Loucy (cell line): ENCODE data around the gene GNA12.
A peak's percentile ranks its signal among the peaks of the same experiment; 100 is the strongest.

ENCODE experiments used
- H2AFZ ChIP-seq: fragments of 200-600 bp; sonication (generic); 2 replicates; pipeline ENCODE4 v1.6.0; 2016; ENCODE audit warnings: antibody characterized with exemption, mild to moderate bottlenecking, low read length, moderate library complexity
- H3F3A ChIP-seq: fragments of 200-600 bp; 2 replicates; pipeline ENCODE4 v1.6.0; 2016; ENCODE audit warnings: antibody characterized with exemption, low read depth, mild to moderate bottlenecking
- H3K27me3 ChIP-seq: fragments of 200-600 bp; sonication (generic); 2 replicates; pipeline ENCODE4 v1.6.1; 2014; ENCODE audit warnings: low read length, mild to moderate bottlenecking; ENCODE audit not compliant: insufficient read depth, poor library complexity, severe bottlenecking
- H3K36me3 ChIP-seq: fragments of 200-600 bp; sonication (generic); 2 replicates; pipeline ENCODE4 v1.6.1; 2016; ENCODE audit warnings: low read length; ENCODE audit not compliant: insufficient read depth
- H3K4me1 ChIP-seq: fragments of 200-600 bp; sonication (generic); 2 replicates; pipeline ENCODE4 v1.5.1; 2014; ENCODE audit warnings: low read length, mild to moderate bottlenecking; ENCODE audit not compliant: insufficient read depth, poor library complexity, severe bottlenecking
- H3K4me2 ChIP-seq: fragments of 200-600 bp; sonication (generic); 2 replicates; pipeline ENCODE4 v1.6.0; 2014; ENCODE audit warnings: antibody characterized with exemption, low read length, low read depth, mild to moderate bottlenecking; ENCODE audit not compliant: poor library complexity, severe bottlenecking
- H3K4me3 ChIP-seq: fragments of 200-600 bp; sonication (generic); 2 replicates; pipeline ENCODE4 v1.5.1; 2014; ENCODE audit warnings: low read length, mild to moderate bottlenecking, mixed read lengths; ENCODE audit not compliant: poor library complexity, severe bottlenecking
- H3K79me2 ChIP-seq: fragments of 200-600 bp; sonication (generic); 2 replicates; pipeline ENCODE4 v1.6.1; 2014; ENCODE audit warnings: low read length; ENCODE audit not compliant: insufficient read depth
- H3K9ac ChIP-seq: fragments of 200-600 bp; sonication (generic); 2 replicates; pipeline ENCODE4 v1.6.0; 2014; ENCODE audit warnings: mild to moderate bottlenecking, low read depth, low read length, moderate library complexity; ENCODE audit not compliant: poor library complexity, severe bottlenecking
- H3K9me2 ChIP-seq: fragments of 200-600 bp; sonication (generic); replicated peaks from 2 replicates; pipeline ENCODE4 v1.6.1; 2016; ENCODE audit warnings: low read depth, low read length, mixed read lengths
- H3K9me3 ChIP-seq: fragments of 200-600 bp; sonication (generic); 2 replicates; pipeline ENCODE4 v1.6.1; 2014; ENCODE audit warnings: mild to moderate bottlenecking, antibody characterized with exemption, low read length, low read depth; ENCODE audit not compliant: insufficient read depth
- H4K20me1 ChIP-seq: fragments of 200-600 bp; sonication (generic); 2 replicates; pipeline ENCODE4 v1.6.0; 2014; ENCODE audit warnings: antibody characterized with exemption, low read length, mild to moderate bottlenecking; ENCODE audit not compliant: insufficient read depth, poor library complexity, severe bottlenecking
- EZH2phosphoT487 ChIP-seq: fragments of 200-600 bp; IDR thresholded peaks from 2 replicates; pipeline ENCODE4 v1.6.1; 2018; ENCODE audit warnings: antibody characterized with exemption, mild to moderate bottlenecking, moderate library complexity, borderline replicate concordance
- TF ChIP-seq, protein P1 (sequence below): fragments of 200-600 bp; sonication (generic); conservative IDR thresholded peaks from 2 replicates; pipeline ENCODE4 v1.5.1; 2014; ENCODE audit warnings: mild to moderate bottlenecking, antibody characterized with exemption, low read length

GNA12 gene

DNA sequence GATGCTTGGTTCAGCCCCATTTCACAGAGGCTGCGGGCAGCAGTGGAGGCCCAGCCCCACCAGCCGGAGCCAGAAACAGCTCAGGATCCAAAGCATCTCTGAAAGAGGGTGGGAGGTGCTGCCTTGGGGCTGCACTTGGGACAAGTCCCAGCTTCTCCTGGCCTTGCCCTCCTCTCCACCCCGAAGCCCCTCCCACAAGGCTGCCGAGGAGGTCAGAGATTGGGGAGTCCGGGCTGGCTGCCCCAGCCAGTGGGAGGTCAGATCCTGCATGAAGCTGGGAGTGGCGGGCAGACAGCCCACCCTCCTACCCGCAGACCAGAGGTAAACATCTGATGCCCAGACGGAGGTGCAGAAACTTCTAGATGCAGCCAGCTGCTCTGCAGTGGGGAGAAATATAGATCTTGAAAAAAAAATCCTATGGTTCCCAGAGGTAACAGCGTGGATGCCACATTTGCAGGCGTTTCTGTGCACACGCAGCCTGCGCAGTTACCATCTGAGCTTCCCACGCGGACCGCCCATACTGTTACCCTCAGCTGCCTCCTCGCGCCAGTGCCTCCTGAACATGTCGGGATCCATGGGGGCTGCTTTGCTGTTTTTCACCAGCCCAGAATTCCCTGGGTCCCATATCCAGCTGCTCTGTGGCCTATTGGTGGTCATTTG lies 36.9 kb upstream of the GNA12 start:
- Histone ChIP-seq H3K9me3 (no peaks in the 10 kb centered on the region), H3K4me1 (peaks cover 35% of the 10 kb centered on the region), H4K20me1 (no peaks in the 10 kb centered on the region), H3K4me2 (no peak overlapping the region), H3K27me3 (no peaks in the 10 kb centered on the region), H3K79me2 (no peaks in the 10 kb centered on the region), H3K36me3 (no peaks in the 10 kb centered on the region), H3F3A (peaks cover 10% of the 10 kb centered on the region; the same call in 1 of the 2 replicates), H2AFZ (no peak overlapping the region), H3K9ac (no peak overlapping the region), H3K4me3 (no peak overlapping the region), H3K9me2 (no peaks in the 10 kb centered on the region)
- TF ChIP-seq, protein P1, sequence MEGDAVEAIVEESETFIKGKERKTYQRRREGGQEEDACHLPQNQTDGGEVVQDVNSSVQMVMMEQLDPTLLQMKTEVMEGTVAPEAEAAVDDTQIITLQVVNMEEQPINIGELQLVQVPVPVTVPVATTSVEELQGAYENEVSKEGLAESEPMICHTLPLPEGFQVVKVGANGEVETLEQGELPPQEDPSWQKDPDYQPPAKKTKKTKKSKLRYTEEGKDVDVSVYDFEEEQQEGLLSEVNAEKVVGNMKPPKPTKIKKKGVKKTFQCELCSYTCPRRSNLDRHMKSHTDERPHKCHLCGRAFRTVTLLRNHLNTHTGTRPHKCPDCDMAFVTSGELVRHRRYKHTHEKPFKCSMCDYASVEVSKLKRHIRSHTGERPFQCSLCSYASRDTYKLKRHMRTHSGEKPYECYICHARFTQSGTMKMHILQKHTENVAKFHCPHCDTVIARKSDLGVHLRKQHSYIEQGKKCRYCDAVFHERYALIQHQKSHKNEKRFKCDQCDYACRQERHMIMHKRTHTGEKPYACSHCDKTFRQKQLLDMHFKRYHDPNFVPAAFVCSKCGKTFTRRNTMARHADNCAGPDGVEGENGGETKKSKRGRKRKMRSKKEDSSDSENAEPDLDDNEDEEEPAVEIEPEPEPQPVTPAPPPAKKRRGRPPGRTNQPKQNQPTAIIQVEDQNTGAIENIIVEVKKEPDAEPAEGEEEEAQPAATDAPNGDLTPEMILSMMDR = no peak
- no peak for TF ChIP-seq EZH2phosphoT487

DNA sequence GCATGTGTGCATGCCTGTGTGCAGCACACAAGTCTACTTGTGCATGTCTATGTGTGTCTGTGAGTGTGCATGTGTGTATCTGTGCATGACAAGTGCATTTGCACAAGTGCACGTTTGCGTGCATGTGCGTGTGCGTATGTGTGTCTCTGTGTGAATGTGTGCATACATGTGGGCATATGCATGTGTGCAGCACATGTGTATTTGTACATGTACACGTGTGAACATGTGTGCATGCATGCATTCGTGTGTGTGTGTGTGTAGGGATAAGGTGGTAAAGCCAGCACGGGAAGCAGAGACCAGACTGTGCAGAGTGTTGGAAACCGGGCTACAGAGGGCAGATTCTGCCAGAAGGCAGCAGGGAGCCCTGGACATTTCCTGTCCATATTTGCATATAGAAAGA lies 35.9 kb upstream of the GNA12 start:
- no peaks in the 10 kb centered on the region for H3K27me3 ChIP-seq
- no peak overlapping the region for H3K9ac ChIP-seq
- H3K79me2 ChIP-seq = no peaks in the 10 kb centered on the region
- H3K4me1 ChIP-seq = peaks cover 37% of the 10 kb centered on the region
- no peak overlapping the region for H3K4me3 ChIP-seq
- H3F3A ChIP-seq = peaks cover 10% of the 10 kb centered on the region; the same call in 1 of the 2 replicates
- TF ChIP-seq, protein P1 = no peak
- TF ChIP-seq EZH2phosphoT487 = no peak
- no peak overlapping the region for H2AFZ ChIP-seq
- peak overlapping the region; percentile 66 for H3K4me2 ChIP-seq
- no peaks in the 10 kb centered on the region for H3K36me3 ChIP-seq
- no peaks in the 10 kb centered on the region for H4K20me1 ChIP-seq
- no peaks in the 10 kb centered on the region for H3K9me3 ChIP-seq
- no peaks in the 10 kb centered on the region for H3K9me2 ChIP-seq

DNA sequence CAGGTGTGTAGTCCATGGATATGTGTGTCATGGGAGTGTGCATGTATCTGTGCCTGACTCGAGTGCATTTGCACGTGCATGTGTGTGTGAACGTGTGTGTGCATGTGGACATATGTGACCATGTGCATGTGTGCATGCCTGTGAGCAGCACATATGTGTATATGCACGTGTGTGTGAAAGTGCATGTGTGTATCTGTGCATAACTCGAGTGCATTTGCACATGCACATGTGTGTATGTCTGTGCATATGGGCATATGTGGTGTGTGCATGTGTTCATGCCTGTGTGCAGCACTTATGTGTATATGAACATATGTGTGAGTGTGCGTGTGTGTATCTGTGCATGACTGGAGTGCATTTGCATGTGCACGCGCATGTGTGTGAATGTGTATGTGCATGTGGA lies 35.2 kb upstream of the GNA12 start:
- peak overlapping the region; percentile 45 for H3K4me3 ChIP-seq
- H4K20me1 ChIP-seq = no peaks in the 10 kb centered on the region
- H3K79me2 ChIP-seq = no peaks in the 10 kb centered on the region
- H3K9ac ChIP-seq = peak overlapping the region; percentile 6
- H3K9me2 ChIP-seq = no peaks in the 10 kb centered on the region
- H3K4me2 ChIP-seq = peak overlapping the region; percentile 66
- H3K27me3 ChIP-seq = no peaks in the 10 kb centered on the region
- no peak for TF ChIP-seq EZH2phosphoT487
- TF ChIP-seq, protein P1 = no peak
- no peaks in the 10 kb centered on the region for H3K9me3 ChIP-seq
- peaks cover 44% of the 10 kb centered on the region for H3K4me1 ChIP-seq
- no peaks in the 10 kb centered on the region for H3K36me3 ChIP-seq
- H3F3A ChIP-seq = peaks cover 10% of the 10 kb centered on the region; the same call in 1 of the 2 replicates
- H2AFZ ChIP-seq = no peak overlapping the region
